Measurements from ENCODE around the gene LPAR6.
"Not testable (repeated sequence)": the region's sequence is repeated elsewhere in the genome, so short reads cannot be mapped to it uniquely, and the experiment has no call there.

Gene LPAR6, protein sequence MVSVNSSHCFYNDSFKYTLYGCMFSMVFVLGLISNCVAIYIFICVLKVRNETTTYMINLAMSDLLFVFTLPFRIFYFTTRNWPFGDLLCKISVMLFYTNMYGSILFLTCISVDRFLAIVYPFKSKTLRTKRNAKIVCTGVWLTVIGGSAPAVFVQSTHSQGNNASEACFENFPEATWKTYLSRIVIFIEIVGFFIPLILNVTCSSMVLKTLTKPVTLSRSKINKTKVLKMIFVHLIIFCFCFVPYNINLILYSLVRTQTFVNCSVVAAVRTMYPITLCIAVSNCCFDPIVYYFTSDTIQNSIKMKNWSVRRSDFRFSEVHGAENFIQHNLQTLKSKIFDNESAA

GRCh38 chr13:48412881-48413351, at the start of gene LPAR6:
Gene LPAR6 (minus strand): TSS chr13:48413113. CDS start chr13:48412423, 690 bp downstream.
- in situ Hi-C loops (cut with MboI; ENCODE audit: low sequenced_read_pairs): no loop called here

DNA sequence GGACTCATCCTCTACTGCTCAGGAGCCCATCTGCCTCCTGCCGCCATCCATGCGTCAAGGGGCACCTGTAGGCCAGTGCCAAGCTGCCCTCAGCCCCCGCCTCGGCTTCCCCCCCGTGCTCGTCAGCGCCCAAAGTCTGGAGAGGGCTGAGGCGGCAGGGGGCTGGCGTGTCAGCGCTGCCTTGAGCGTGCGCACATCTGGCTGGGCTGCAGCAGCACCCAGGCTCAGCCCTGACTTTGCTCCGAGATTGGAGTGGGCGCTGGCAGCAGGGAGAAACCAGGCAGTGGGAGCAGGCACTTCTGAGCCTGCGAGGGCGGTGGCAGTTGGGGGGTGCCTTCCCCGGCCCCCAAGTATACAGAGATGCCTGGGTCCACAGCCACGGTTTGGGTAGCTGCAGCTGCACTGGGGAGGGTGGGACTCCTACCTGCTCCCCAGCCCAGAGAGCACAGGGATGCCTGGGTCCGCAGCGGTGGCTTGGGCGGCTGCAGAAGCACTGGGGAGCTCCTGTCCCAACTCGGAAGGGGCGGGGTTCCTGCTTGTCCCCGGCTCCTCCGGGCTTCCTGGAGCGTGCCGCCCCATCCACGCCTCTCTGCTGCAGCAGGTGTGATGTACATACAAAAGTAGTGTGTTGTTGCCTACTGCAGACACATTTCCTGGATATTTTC, 44.8 kb upstream of the LPAR6 start:
- in situ Hi-C loops (cut with MboI; ENCODE audit: low sequenced_read_pairs): no loop called here

- in situ Hi-C loops (cut with MboI; ENCODE audit: low sequenced_read_pairs): no loop called here
Measured at GRCh38 chr13:48456546-48456945, 43.6 kb upstream of the LPAR6 start.

DNA sequence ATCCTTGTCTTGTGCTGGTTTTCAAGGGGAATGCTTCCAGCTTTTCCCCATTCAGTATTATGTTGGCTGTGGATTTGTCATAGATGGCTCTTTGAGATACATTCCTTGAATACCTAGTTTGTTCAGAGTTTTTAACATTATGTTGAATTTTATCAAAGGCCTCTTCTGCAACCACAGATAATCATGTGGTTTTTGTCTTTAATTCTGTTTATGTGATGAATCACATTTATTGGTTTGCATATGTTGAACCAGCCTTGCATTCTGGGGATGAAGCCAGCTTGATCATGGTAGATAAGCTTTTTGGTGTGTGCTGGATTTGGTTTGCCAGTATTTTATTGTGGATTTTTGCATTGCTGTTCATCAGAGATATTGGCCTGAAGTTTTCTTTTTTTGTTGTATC, 38.3 kb upstream of the LPAR6 start:
- in situ Hi-C loops (cut with MboI; ENCODE audit: low sequenced_read_pairs): not testable (repeated sequence)

DNA sequence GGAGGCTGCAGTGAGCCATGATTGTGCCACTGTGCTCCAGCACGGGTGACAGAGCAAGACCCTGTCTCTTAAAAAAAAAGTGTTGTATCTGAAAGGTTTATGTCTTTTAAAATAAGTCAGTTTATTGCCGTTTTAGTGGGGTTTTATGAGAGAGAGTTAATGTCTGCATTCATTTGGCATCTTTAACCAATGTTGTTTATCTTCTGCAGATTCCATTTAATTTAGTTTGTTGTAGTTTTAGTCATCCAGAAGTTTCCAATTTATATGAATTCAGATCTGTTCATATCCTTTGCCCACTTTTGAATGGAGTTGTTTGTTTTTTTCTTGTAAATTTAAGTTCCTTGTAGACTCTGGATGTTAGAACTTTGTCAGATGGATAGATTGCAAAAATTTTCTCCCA, 36.7 kb upstream of the LPAR6 start:
- in situ Hi-C loops (cut with MboI; ENCODE audit: low sequenced_read_pairs): no loop called here

DNA sequence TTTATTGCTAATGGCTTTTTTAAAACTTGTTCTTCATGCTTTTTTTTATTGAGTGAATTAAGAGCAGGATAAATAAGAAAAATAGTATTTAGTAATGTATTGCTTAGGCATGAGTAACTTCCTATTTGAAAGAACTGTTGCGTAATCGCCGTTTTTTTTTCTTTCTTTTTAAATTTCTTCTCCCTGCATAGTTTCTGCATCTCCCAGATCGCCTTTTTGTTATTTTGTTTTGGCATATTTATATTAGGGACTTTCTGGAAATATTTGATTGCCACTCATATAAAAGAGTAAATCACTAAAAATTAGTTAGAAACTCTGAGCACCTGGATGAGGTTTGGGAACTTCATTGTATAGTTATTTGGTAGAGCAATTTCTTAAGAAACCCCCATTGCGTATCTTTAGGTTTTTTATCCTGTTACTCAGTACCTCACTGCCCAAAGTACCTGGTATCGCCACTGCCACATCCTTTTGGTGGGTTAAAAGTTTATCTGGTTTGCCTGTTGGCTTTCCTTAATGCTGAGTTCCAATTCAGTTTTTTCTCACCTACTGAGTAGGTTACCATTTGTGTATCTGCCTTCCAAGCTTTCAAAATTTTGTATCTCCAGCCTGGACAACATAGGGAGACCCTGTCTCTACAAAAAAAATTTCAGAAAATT, 36.2 kb upstream of the LPAR6 start:
- in situ Hi-C loops (cut with MboI; ENCODE audit: low sequenced_read_pairs): no loop called here

DNA sequence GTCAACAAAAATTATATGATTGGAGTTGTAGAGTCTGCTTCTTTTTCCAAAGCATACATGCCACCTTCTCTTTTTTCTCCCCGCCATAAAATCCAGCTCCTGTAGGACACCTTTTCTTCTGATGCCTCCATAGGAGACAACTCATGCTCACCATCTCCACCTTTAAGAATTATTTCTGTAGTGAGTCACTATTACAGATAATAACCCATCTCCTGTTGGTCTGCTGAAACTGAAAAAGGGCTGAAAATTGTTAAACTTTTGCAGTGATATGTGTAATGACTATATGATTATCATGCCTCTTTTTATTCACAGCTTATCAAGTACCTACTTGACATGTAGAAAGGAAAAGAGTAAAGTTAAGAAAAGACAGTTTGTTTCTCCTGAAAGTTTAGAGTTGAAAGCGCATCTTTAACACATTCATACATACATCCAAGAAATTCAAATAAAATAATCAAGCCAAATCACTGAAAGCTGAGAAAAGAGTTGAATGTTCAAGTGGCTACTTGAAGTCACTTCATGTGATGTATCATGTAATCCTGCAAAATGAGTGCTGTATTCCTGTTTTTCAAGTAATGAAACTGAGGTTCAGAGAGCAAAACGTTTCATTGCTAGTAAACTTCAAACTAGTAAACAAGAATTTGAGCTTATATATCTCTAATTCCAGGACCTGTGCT, 35.5 kb upstream of the LPAR6 start:
- in situ Hi-C loops (cut with MboI; ENCODE audit: low sequenced_read_pairs): no loop called here

- in situ Hi-C loops (cut with MboI; ENCODE audit: low sequenced_read_pairs): no loop called here
Measured at GRCh38 chr13:48446464-48446863, 33.6 kb upstream of the LPAR6 start.

DNA sequence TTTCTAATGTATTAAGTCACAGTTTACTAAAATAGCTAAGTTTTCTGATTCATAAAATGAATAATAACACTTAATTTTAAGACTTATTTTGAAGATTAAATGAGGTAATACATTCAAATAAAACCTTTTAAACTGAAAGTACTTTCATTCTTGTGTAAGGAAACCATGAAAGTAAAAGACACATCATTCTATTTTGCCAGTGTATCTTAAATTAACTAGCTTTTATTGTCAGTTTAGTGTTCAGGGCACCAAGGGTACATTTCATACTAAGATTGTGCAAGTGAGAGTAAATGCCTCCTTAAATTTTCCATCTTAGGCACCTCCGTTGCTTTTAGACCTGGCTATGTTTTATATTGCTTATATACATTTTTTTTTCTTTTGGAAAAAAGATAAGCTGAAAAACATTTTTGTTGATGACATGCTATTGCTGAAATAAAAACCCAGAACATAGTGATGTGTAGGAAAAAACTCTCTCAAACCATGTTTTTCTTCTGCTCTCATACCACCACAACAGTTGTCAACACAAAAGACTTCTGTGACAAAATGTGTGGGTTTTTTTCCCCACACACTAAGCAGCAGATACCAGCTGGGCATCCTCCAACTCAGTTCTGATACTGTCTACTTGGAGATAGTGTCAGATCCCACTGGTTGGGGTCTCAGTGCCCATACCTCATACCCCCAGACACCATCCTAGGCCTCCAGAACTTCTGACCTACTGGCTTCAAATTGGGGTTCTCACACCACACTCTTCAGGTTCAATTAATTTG, 30.7 kb upstream of the LPAR6 start:
- in situ Hi-C loops (cut with MboI; ENCODE audit: low sequenced_read_pairs): no loop called here

DNA sequence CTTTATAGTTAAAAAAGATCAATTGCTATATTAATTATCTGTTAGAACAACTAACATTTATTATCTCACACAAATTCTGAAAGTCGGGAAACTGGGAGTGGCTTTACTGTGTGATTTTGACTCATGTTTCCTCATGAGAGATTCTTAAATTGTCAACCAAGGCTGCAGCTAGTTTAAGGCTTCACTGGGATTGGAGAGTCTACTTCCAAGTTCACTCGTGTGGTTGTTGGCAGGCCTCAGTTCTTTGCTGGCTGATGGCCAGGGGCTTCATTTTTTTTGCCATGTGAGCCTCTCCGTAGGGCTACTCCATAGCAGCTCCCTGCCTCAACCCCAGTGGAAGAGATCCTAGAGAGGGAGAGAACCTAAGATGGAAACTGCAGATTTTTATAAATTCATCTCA, 24.5 kb upstream of the LPAR6 start:
- in situ Hi-C loops (cut with MboI; ENCODE audit: low sequenced_read_pairs): no loop called here

DNA sequence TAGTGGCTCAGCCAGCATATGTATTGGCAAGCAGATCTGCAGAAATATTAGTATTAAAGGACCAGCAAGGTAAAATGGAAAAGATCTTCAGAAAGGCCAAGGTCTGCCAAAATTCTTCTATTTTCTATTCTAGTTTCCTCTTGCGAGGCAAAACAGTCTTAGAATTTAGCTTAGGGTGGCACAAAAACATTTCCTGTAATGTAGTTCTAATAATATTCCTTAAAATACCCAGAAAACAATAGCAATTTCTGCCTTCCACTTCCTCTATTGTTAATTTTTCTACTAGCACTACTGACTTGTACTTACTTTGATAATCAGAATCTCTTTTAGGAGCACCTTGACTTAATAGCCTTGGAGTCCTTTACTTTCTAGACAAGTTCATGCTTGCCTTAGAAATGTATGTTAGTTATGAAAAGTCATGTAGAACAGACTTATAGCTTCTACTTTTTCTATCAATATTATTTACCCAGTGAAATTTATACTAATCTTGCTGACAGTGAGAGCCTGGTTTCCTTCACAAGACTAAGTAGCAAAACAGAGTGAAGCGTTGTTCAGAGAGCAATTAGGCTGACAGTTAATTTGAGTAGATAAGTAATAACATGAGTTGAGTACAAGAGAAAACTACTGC, 23.9 kb upstream of the LPAR6 start:
- in situ Hi-C loops (cut with MboI; ENCODE audit: low sequenced_read_pairs): no loop called here

DNA sequence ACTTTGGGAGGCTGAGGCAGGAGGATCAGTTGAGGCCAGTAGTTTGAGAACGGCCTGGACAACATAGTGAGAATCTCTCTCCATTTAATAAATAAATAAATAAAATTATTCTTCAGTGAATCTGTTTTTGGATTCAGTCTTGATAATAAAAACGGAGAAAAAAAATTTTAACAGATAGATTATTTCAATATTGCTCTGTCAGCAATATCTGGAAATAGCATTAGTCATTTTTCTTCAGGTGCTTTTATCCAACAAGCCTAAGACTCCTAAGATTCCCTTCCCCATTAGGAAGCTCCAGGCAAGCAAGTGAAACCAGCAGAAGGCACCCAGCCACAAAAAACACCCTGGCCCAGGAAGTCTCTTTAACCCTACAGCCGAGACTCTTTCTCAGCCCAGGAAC, 21.3 kb upstream of the LPAR6 start:
- in situ Hi-C loops (cut with MboI; ENCODE audit: low sequenced_read_pairs): no loop called here

DNA sequence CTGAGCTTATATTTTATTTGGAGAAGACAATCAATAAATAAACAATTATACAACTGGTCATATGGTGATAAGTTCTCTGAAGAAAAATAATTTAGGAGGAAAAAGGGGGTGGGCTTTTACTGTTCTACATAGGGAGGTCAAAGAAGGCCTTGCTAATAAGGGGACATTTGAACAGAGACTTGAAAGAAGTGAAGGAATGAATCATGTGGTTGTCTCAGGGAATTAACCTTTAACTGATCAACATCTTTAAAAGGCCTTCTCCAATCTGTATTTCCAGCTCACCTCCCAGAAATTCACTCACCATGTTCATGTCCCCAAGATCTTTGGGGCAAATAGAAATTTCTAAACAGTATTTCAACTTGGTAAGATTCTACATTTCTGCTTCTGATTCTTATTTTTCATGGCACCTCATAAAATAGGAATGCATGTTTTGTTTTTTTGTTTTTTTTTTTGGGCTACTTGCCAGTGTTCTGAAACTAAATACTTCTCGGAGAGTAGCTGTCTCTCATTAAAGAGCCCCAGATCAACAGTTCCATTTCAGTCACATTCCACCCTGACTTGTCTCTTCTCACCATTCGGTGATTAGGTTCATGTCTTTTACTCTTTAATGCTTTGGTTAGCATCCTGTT, 19.2 kb upstream of the LPAR6 start:
- in situ Hi-C loops (cut with MboI; ENCODE audit: low sequenced_read_pairs): no loop called here

DNA sequence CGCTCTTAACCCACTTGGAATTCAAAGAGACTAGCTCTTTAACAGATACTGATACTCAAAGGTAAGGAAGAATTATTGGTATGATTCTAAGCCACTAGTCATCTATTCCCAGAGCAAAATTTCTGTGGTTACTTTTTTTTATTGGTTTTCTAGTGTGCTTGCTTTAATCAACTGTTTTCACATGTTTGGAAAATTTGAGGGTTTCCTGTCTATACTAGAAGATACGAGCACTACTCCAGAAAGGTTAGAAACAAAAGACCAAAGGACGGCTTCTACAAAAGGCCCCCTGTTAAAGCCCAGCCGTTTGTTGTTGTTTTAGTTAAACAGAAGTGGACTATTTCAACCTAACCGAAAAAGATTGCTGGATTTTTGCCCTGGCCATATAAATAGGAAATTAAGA, 18.5 kb upstream of the LPAR6 start:
- in situ Hi-C loops (cut with MboI; ENCODE audit: low sequenced_read_pairs): no loop called here

DNA sequence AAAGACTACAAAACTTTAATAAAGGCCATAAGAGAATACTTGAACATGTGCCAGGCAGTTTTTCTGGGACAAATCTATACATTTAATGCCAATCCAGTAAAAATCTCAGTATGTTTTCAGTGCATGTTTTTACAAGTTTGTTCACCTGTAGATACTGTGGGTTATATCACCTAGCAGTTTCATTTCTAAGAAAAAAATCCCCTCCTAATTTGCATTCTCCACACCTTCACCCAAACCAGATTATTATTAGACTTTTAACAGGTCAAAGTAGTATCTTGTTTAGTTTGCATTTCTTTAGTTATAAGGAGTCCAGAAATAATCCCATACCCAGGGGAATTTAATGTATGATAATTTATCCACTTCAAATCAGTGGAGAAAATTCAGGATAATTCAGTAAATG, 17.0 kb upstream of the LPAR6 start:
- in situ Hi-C loops (cut with MboI; ENCODE audit: low sequenced_read_pairs): no loop called here

- in situ Hi-C loops (cut with MboI; ENCODE audit: low sequenced_read_pairs): no loop called here
Measured at GRCh38 chr13:48429036-48429435, 16.1 kb upstream of the LPAR6 start.

DNA sequence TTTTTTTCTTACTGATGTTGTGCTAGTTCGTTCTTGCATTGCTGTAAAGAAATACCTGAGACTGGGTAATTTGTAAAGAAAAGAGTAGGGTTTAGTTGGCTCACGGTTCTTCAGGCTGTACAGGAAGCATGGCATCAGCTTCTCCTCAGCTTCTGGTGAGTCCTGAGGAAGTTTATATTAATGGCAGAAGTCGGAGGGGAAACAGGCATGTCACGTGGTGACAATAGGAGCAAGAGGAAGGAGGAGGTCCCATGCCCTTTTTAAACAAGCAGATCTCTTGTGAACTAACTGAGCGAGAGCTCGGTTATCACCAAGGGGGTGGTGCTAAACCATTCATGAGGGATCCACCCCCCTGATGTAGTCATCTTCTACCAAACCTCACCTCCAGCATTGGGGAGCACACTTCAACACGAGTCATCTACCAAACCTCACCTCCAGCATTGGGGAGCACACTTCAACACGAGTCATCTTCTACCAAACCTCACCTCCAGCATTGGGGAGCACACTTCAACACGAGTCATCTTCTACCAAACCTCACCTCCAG, 13.9 kb upstream of the LPAR6 start:
- in situ Hi-C loops (cut with MboI; ENCODE audit: low sequenced_read_pairs): not testable (repeated sequence)

DNA sequence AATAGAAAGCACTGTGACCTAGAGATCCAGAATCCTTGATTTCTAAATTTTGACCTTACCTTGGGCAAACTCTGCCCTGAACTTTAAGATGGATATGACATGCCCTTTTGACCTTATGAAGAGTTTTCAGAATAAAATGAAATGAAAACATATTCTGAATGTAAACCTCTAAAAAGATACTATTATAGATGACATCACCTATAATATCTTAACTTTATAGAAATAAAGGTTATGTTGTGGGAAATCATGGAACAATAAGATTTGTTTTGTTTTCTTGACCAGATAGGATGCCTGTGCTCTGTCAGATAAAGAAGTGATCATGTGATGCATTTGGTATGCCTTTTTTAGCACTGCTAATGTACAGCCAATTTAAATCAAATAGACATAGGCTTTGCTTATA, 13.1 kb upstream of the LPAR6 start:
- in situ Hi-C loops (cut with MboI; ENCODE audit: low sequenced_read_pairs): no loop called here

GRCh38 chr13:48424212-48424611, 11.3 kb upstream of the LPAR6 start:
- in situ Hi-C loops (cut with MboI; ENCODE audit: low sequenced_read_pairs): no loop called here

Measured in HL-60/S4 (cell line).